ENCODE measurements around the gene VSTM4.

GRCh38 chr10:49117376-49118070, 2.2 kb upstream of the VSTM4 start:
- no peak for TF ChIP-seq REST (IDR thresholded peaks at IDR 0.05; ENCODE audit: insufficient read depth in 1 of 2, low read depth in 2 of 2, low read length in 1 of 2)
- TF ChIP-seq CTCF (IDR thresholded peaks at IDR 0.05), result no peak
- TF ChIP-seq SIN3A (IDR thresholded peaks at IDR 0.05; ENCODE audit: borderline replicate concordance, insufficient read depth, low read depth, low read length), result no peak
- no peak for TF ChIP-seq POLR2AphosphoS5 (IDR thresholded peaks at IDR 0.05; ENCODE audit: low read depth, low read length)
- no peak for TF ChIP-seq TCF7L2 (IDR thresholded peaks at IDR 0.05; ENCODE audit: low read depth, low read length)
